Motor neuron (in vitro differentiated cells): ENCODE measurements around the gene KCTD14. TPM values are rescaled to one million over a fixed set of nuclear protein-coding genes. Genes with fewer than 3 reads are reported as not detected.
"Not testable (repeated sequence)": the region's sequence is repeated elsewhere in the genome, so short reads cannot be mapped to it uniquely, and the experiment has no call there.

ENCODE experiments used
- ATAC-seq, 8 experiments: fragments of 200-7000 bp; cut with Tn5 transposase; replicated peaks in 6 of 8; 2 replicates each; pipeline ENCODE4 v1.8.0; 2021; ENCODE audit warnings: mild to moderate bottlenecking in 8 of 8, moderate library complexity in 8 of 8
- H3K27ac ChIP-seq, 2 donors: fragments of 250-450 bp; sonication (Bioruptor Pico); 2 replicates each; pipeline ENCODE4 v1.9.0; 2021; ENCODE audit warnings: antibody characterized with exemption in 2 of 2, mild to moderate bottlenecking in 2 of 2, moderate library complexity in 1 of 2
- H3K4me1 ChIP-seq, 2 donors: fragments of 250-450 bp; sonication (Bioruptor Pico); replicated peaks in 1 of 2; 2 replicates each; pipeline ENCODE4 v1.6.1; 2021; ENCODE audit warnings: antibody characterized with exemption in 2 of 2, mild to moderate bottlenecking in 2 of 2, moderate library complexity in 1 of 2
- H3K4me3 ChIP-seq, 5 donors: fragments of 250-450 bp; sonication (Bioruptor Pico); 2 replicates each; pipeline ENCODE4 v1.9.0; 2021; ENCODE audit warnings: antibody characterized with exemption in 5 of 5, mild to moderate bottlenecking in 5 of 5, moderate library complexity in 4 of 5
- WGBS, 10 experiments: fragments of 450-650 bp; shearing (Covaris generic); methylation state at CpG; one replicate each; pipeline ENCODE4 v1.0.0; 2022; 5-methylcytosine and 5-hydroxymethylcytosine counted together
- in situ Hi-C, 9 experiments: fragments of 400-800 bp; cut with MboI; loops; one replicate each; pipeline ENCODE4 v1.15.0; 2021; ENCODE audit warnings: low sequenced_read_pairs in 9 of 9, low pct_unique_long_range_greater_than_20kb in 2 of 9; ENCODE audit not compliant: unreplicated experiment in 9 of 9
- total RNA-seq, 8 experiments: library from RNA; unstranded; fragments of 300-600 nt; gene quantifications; 2 replicates each; pipeline versions ENCODE4 v1.2.3 to v1.2.4, GENCODE V29; 2022

The KCTD14 gene
- total RNA-seq, 8 experiments from 2014 or later = 0.14 to 2.3 (median 0.74) TPM

DNA sequence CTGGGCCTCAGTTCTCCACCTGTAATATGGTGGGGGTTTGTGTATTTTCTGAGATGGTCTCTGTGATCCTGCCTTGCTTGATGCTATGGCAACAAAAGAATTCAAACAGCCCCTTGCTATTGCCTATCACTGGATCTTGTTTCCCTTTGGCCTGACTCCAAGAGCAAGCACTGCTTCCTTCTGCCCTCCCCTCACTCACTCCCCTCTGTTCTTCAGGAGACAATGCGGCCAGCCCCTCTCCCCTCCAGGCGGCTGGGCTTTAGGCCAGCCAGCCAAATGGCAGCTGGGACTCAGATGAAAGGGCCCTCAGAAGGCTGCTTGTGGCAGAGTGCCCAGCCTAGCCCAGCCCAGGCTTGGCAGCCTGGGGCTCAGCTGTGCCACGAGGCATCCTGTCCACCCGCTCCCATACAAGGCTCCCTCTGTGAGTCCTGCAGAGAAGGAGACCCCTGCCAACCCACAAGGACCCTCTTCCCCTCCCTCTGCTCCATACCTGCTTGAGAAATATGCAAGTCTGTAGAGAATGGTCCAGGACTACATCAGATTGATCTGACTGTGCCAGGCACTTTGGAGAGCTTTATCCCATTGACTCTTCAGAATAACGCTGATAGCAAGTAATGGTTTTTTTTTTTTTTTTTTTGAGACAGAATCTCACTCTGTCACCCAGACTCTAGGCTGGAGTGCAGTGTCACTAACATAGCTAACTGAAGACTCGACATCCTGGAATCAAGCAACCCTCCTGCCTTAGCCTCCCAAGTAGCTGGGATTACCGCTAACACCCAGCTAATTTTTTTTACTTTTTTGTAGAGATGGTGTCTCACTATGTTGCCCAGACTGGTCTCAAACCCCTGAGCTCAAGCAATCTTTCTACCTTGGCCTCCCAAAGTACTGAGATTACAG lies 7.6 kb upstream of the KCTD14 start:
- no peak overlapping the region for H3K27ac ChIP-seq
- in situ Hi-C loops = no loop called here
- WGBS, 10 experiments = 0 to 100% (median 56%) methylated on average over 1 to 6 of the region's 7 CpGs; no CpG with 5 or more reads in 1 of the 10 experiments
- H3K4me3 ChIP-seq = no peak overlapping the region
- H3K4me1 ChIP-seq = peaks cover 0 to 2% of the 10 kb centered on the region in 2 donors
- ATAC-seq = peak; percentile 70 to 98 (median 90)

DNA sequence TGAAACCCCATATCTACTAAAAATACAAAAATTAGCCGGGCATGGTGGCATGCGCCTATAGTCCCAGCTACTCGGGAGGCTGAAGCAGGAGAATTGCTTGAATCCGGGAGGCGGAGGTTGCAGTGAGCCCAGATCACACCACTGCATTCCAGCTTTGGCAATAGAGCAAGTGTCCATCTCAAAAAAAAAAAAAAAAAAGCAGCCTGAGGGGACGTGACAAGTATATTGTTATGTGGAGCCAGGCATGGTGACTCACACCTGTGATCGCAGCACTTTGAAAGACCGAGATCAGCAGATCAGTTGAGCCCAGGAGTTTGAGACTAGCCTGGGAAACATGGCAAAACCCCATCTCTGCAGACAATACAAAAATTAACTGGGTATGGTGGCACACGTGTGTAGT lies 5.3 kb upstream of the KCTD14 start:
- H3K4me3 ChIP-seq, H3K4me1 ChIP-seq, ATAC-seq, H3K27ac ChIP-seq, in situ Hi-C loops: not testable (repeated sequence)
- WGBS, 10 experiments = 60 to 100% (median 80%) methylated on average over 1 to 6 of the region's 9 CpGs; no CpG with 5 or more reads in 3 of the 10 experiments

DNA sequence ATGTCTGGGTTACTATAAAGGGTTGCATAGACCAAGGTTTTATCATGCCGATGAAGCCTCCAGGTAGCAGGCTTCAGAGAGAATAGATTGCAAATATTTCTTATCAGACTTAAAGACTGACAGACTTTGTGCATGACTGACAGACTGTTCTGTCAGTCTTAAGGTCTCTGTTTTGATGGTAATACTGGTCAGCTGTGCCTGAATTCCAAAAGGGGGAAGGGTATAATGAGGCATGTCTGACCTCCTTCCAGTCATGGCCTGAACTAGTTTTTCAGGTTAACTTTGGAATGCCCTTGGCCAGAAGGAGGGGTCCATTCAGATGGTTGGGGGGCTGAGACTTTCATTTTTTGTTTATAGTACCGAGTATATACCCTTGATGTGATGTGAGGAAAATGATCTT lies 4.7 kb upstream of the KCTD14 start:
- H3K4me3 ChIP-seq = no peak overlapping the region
- in situ Hi-C loops = no loop called here
- H3K4me1 ChIP-seq = peaks cover 0 to 2% of the 10 kb centered on the region in 2 donors
- WGBS, 10 experiments = 60 to 100% (median 85%) methylated on average over 1 to 2 of the region's 2 CpGs; no CpG with 5 or more reads in 1 of the 10 experiments
- ATAC-seq = no peak
- H3K27ac ChIP-seq = no peak overlapping the region

DNA sequence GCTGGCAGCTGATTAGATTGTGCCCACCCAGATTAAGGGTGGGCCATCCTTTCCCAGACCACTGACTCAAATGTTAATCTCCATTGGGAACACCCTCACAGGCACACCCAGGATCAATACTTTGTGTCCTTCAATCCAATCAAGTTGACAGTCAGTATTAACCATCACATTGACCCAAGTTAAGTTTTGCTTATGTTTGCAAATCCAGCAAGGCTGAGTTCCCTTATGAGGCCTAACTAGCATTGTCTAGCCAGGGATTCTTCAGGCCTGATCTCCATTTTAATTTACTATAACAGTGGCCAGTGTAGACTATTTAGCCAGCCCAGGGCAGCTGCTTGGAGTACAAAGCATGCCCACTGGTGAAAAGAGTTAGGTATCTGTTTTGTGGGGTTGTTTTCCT lies 2.3 kb upstream of the KCTD14 start:
- H3K4me3 ChIP-seq = no peak overlapping the region
- no peak overlapping the region for H3K27ac ChIP-seq
- no peak for ATAC-seq
- peaks cover 2% of the 10 kb centered on the region in 2 donors for H3K4me1 ChIP-seq
- in situ Hi-C loops = no loop called here

DNA sequence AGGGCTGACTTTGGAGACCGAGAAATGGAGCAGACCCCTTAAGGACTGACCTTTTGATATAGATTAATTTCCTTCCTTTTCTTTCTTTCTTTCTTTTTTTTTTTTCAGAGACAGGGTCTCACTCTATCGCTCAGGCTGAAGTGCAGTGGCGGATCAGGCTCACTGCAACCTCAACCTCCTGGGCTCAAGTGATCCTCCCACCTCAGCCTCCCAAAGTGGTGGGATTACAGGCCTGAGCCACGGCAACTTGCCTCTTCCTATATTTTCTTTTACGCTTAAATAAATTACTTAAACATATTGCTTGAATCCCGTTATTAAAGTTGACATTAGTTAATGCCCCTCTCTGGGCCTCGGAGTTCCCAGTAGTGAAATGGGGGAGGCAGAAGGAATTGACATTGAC lies 350 bp upstream of the KCTD14 start:
- H3K27ac ChIP-seq = no peak overlapping the region
- in situ Hi-C loops = no loop called here
- no peak overlapping the region for H3K4me3 ChIP-seq
- peak in 1 of 8 experiments; percentile 4 for ATAC-seq
- peaks cover 7 to 9% of the 10 kb centered on the region in 2 donors for H3K4me1 ChIP-seq
- 64 to 100% (median 90%) methylated on average over 2 to 7 of the region's 7 CpGs; no CpG with 5 or more reads in 1 of the 10 experiments for WGBS, 10 experiments

DNA sequence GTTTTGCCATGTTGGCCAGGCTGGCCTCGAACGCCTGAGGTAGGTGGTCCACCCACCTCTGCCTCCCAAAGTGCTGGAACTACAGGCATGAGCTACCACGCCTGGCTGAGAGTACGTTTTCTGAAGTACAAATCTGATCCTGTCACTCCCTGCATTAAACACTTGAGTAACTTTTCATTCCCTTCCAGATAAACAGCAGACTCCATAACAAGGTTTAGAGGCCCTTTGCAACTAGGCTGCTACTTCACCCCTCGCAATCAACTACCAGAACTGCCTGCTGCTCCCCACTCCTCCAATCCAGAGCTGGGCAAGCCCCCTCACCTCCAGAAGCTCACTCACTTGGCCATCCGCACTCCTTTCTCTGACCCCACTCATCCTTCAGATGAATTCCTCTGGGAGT lies 1.5 kb downstream of the KCTD14 start:
- WGBS, 10 experiments = 83 to 100% (median 100%) methylated on average over 1 to 4 of the region's 6 CpGs; no CpG with 5 or more reads in 5 of the 10 experiments
- no peak overlapping the region for H3K4me3 ChIP-seq
- peaks cover 7 to 9% of the 10 kb centered on the region in 2 donors for H3K4me1 ChIP-seq
- ATAC-seq = no peak
- H3K27ac ChIP-seq = no peak overlapping the region
- in situ Hi-C loops = no loop called here

DNA sequence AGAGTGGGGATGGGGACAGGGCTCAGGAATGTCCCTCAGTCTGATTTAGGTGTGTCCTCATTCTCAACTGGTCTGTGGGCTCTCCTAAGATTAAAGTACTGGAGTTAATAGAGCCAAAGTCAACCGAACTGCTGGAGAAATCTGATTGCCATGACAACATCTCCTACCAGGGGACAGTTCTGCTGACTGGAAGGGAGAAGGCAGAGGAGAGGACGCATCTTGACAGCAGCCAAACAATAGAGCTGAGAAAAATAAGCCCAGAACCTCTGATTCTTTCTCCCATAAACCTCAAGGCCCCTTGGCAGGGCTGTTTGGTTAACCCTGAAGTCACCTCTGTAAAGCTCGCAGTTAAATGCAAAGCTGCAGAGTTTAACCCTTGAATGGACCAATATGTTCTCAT lies 2.8 kb downstream of the KCTD14 start:
- in situ Hi-C loops = no loop called here
- peak in 6 of 8 experiments; percentile 14 to 86 (median 42) for ATAC-seq
- H3K27ac ChIP-seq = no peak overlapping the region
- peaks cover 7 to 9% of the 10 kb centered on the region in 2 donors for H3K4me1 ChIP-seq
- WGBS, 10 experiments = 0 to 100% (median 5%) methylated on average over 1 to 3 of the region's 3 CpGs; no CpG with 5 or more reads in 2 of the 10 experiments
- H3K4me3 ChIP-seq = no peak overlapping the region

DNA sequence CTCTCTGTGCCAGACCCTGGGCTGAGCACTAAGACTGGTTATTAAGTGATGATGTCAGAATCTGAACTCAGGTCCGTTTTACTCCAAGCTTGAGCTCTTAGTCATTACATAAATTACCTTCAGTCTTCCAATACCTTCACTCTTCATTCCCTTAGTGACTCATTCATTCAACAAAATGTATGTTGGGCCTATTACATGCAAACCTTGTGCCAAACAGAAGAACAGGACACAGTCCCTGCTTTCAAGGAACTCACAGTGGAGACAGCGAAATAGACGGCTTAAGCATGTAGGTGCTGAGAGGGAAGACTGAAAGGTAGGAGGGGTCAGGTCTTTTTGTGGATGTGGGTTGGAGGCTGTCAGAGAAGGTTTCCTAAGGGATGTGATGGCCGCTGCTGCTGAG lies 3.3 kb downstream of the KCTD14 start:
- no peak overlapping the region for H3K27ac ChIP-seq
- WGBS, 10 experiments = 0 to 71% (median 43%) methylated on average over 1 to 4 of the region's 4 CpGs; no CpG with 5 or more reads in 1 of the 10 experiments
- in situ Hi-C loops = no loop called here
- peaks cover 7 to 9% of the 10 kb centered on the region in 2 donors for H3K4me1 ChIP-seq
- ATAC-seq = no peak
- no peak overlapping the region for H3K4me3 ChIP-seq

DNA sequence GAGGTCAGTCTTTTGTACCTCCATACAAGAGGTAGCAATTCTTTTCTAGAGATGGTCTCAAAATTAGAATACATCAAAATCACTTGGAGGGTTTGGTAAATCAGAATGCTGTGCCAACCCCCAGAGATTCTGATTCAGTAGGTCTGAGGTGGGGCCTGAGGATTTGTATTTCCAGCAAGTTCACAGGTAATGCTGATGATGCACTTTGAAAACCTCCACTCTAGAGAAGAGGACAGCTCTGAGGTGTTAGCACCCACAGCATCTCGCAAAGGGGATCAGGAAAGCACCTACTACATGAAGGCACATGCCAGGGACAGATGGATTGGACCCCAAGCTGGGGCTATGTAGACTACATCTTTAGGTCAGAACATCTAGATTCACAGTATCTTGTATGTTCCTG lies 7.2 kb downstream of the KCTD14 start:
- in situ Hi-C loops = no loop called here
- peaks cover 7 to 9% of the 10 kb centered on the region in 2 donors for H3K4me1 ChIP-seq
- 33 to 100% (median 100%) methylated on average over 1 of the region's 1 CpG; no CpG with 5 or more reads in 5 of the 10 experiments for WGBS, 10 experiments
- no peak overlapping the region for H3K27ac ChIP-seq
- ATAC-seq = no peak
- no peak overlapping the region for H3K4me3 ChIP-seq

DNA sequence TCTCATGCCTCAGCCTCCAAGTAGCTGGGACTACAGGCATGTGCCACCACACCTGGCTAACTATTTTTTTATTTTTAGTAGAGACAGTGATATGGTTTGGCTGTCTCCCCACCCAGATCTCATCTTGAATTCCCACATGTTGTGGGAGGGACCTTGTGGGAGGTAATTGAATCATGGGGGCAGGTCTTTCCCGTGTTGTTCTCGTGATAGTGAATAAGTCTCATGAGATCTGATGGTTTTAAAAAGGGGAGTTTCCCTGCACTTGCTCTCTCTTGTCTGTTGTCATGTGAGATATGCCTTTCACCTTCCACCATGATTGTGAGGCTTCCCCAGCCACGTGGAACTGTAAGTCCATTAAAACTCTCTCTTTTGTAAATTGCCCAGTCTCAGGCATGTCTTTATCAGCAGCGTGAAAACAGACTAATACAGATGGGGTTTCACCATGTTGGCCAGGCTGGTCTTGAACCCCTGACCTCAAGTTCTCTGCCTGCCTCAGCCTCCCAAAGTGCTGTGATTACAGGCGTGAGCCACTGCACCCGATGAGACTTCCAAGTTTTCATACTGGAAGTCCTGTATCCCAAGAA lies 8.0 kb downstream of the KCTD14 start:
- H3K4me3 ChIP-seq, H3K4me1 ChIP-seq, in situ Hi-C loops, ATAC-seq, H3K27ac ChIP-seq: not testable (repeated sequence)
- 60 to 100% (median 87%) methylated on average over 2 to 4 of the region's 6 CpGs; no CpG with 5 or more reads in 4 of the 10 experiments for WGBS, 10 experiments

DNA sequence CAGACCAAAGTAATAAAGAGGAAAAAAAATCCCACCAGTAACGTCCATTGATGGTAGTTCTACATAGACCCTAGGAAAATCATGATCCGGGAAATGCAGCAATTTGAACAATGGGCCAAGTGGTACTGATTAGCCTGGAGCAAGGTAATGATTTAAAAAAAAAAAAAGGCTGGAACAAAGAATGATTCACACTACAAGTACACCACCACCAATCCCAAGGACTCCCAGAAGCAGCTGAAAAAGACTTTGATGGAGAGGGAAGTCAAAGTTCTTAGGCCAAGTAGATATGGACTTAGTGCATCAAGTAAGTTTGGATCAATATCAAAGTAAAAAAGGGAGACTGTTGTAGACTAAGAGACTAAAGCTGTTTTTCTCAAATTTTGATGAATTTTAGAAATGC lies 11.8 kb downstream of the KCTD14 start:
- in situ Hi-C loops = no loop called here
- Histone ChIP-seq H3K4me1 (no peaks in the 10 kb centered on the region), H3K27ac (no peak overlapping the region), H3K4me3 (no peak overlapping the region)
- ATAC-seq = no peak
- 29 to 91% (median 42%) methylated on average over 1 to 2 of the region's 2 CpGs; no CpG with 5 or more reads in 1 of the 10 experiments for WGBS, 10 experiments

DNA sequence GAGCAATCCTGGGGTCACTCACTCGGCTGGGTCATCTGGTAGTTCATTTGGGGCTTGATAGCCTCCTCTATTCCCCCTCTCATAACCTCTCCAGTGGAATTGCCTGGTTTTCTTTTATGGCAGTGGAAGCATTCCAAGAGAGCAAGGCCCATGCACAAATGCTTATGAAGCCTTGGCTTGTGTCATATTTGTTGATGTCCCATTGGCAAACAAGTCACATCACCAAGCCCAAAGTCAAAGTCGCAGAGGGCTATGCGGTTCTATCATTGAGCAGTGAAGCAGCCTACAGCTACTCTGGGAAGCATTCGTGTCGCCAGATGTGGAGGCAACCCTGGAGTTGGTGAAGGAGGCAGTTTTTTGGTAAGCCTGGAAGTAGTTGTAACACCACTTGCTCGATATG lies 12.3 kb downstream of the KCTD14 start:
- Histone ChIP-seq H3K27ac (no peak overlapping the region), H3K4me1 (no peaks in the 10 kb centered on the region), H3K4me3 (no peak overlapping the region)
- in situ Hi-C loops = no loop called here
- no peak for ATAC-seq
- WGBS, 10 experiments = 64 to 94% (median 84%) methylated on average over 2 to 6 of the region's 6 CpGs; no CpG with 5 or more reads in 4 of the 10 experiments

DNA sequence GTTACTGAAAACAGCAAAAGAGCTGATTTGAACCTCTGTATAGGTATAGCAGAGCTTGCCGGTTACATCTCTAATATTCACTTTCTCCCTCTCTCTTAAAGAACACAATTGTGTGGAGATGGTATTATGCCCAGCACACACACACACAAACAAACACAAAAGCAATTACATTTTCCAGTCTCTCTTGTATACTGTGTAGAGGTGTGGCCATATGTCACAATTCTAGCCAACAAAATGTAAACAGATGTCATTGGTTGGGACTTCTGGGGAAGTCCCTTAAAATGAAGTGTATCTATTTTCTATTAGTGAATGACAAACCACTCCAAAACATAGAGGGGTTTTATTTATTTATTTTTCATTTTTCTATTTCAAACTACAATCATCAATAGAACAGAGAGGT lies 12.8 kb downstream of the KCTD14 start:
- 71 to 100% (median 100%) methylated on average over 1 of the region's 1 CpG; no CpG with 5 or more reads in 6 of the 10 experiments for WGBS, 10 experiments

More for the DNA sequence above, 12.8 kb downstream of the KCTD14 start:
- in situ Hi-C loops = no loop called here
- H3K27ac ChIP-seq = no peak overlapping the region
- H3K4me3 ChIP-seq = no peak overlapping the region
- ATAC-seq = peak in 2 of 8 experiments; percentile 64 to 79
- H3K4me1 ChIP-seq = no peaks in the 10 kb centered on the region
